ENCODE results near the gene QRFP.

DNA sequence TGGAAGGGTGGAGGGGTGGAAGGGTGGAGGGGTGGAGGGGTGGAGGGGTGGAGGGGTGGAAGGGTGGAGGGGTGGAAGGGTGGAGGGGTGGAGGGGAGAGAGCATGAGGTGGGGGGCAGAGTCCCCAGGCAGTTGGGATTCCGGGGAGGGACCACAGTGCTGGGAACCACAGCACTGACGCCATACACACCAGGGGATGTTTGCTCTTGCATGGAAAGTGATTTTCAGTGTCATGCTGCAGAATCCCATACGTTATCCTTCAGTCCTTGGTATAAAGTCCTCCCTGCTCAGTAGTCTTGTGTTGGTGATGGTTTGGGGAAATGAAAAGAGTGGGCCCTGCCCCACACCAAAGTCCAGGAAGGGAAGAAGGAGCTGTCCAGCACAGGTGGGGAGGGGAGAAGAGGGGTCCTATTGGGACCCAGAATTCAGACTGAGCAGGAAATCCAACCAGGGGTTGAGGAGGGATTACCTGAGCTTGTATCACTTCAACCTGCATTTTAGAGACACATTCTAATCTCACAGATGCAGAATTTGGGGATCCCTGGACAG lies 48.0 kb upstream of the QRFP start:
- TF ChIP-seq POLR2A (IDR thresholded peaks at IDR 0.05) (no peak), CTCF (IDR thresholded peaks at IDR 0.05) (no peak)
